Muscle of arm (tissue), 12 donors: ENCODE measurements around the gene OAF. TPM values are rescaled to one million over a fixed set of nuclear protein-coding genes. Genes with fewer than 3 reads are reported as not detected.
"Not testable (repeated sequence)": the region's sequence is repeated elsewhere in the genome, so short reads cannot be mapped to it uniquely, and the experiment has no call there.

Experiments used
- DNase-seq: peaks from one replicate; pipeline ENCODE4 v3.0.0-alpha.2; 2013
- polyA plus RNA-seq, 12 donors: library from polyadenylated mRNA; unstranded; fragments of 120-200 nt; gene quantifications; one replicate each; pipeline ENCODE4 v1.2.1, GENCODE V29; 2013; ENCODE audit not compliant: insufficient read length in 12 of 12

Gene OAF
- polyA plus RNA-seq, 12 donors: 32.8 to 63.8 (median 38.4) TPM; not detected in 1

GRCh38 chr11:120239713-120240640, 29.1 kb downstream of the OAF start, which contains the start of gene POU2F3:
Gene POU2F3 (plus strand): TSS chr11:120240140. CDS start chr11:120240344, 204 bp downstream.
- DNase-seq: no peak

GRCh38 chr11:120240866-120241265, 30.0 kb downstream of the OAF start:
- no peak for DNase-seq

DNA sequence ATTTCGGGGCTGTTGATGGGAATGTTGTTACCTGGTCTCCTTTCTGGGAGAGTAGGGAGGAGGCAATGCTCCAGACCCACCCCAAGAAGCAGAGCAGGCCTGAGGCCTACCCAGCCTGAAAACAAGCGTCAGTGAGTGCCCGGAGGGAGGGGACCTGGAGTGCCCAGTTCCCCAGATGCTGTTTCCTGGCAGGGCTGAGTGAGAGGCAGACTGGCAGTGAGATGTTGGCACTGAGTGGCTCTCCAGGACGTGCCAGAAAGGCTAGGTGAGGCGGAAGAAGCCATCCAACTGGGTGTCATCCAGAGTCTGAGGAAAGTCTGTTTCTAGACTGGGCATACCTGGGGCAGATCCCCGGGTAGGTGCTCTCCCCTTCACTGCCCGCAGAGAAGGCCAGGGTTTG, 30.4 kb downstream of the OAF start:
- no peak for DNase-seq

DNA sequence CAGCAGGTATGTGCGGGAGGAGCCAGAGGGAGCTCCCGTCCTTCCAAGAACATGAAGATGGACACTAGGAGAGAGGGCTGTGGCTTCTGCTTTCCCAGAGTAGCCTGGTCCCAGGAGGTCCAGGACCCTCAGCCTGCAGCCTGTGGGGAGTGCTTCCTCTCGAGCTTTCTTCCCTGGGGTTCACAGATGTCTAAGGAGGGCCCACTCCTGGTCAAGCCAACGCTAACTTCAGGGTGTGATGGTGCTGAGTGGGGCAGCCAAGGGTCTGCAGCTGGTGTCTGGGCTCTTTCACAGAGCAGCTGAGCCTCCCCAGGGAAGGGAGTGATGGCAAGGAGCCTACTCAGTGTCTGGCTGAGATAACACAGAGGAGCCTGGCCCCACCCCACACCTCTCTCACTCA, 32.4 kb downstream of the OAF start:
- DNase-seq: no peak

- DNase-seq: no peak
Measured at GRCh38 chr11:120244476-120245365, 33.9 kb downstream of the OAF start.

- no peak for DNase-seq
Measured at GRCh38 chr11:120245434-120245833, 34.6 kb downstream of the OAF start.

GRCh38 chr11:120248551-120249278, 37.9 kb downstream of the OAF start:
- DNase-seq: no peak

DNA sequence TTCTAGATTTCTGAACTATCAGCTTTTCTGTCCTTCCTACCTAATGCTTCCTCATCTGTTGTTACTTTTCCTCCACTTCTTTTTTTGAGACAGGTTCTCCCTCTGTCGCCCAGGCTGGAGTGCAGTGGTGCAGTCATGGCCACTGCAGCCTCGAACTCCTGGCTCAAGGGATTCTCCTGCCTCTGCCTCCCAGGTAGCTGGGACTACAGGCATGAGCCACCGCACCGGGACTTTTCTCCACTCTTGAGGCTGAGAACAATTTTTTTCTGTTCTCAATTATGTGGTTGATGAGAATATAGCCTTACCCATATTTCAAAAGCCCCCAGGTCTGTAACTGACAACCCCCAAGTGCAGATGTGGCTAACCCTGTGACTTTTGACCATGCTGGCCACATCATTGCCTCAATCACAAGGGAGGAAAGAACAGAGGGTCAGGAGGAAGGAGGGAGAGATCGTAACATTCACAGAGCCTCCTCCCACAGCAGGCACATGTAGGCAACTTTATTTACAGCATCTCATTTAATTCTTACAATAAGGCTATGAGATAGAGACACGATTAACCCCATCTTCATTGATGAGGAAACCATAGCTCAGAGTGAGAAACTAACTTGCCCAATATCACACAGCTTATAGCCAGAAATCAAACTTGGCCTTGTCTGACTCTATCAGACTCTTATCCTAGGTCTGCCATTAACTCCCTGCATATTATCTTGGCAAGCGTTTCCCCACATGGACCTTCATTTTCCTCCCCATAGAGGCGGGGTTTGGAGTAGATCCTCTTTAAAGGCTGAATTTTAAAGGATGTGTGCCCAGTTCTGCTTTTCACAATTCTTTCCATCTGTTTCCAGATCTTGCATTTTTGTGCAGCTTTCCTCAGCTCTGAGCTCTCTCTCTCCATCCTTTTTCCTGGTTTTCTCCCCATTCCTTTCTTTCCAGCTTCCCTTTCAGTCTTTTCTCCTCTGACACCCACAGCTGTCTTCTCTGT, 38.7 kb downstream of the OAF start:
- DNase-seq: peak; percentile 48

GRCh38 chr11:120253377-120253776, 42.5 kb downstream of the OAF start:
- DNase-seq: not testable (repeated sequence)

DNA sequence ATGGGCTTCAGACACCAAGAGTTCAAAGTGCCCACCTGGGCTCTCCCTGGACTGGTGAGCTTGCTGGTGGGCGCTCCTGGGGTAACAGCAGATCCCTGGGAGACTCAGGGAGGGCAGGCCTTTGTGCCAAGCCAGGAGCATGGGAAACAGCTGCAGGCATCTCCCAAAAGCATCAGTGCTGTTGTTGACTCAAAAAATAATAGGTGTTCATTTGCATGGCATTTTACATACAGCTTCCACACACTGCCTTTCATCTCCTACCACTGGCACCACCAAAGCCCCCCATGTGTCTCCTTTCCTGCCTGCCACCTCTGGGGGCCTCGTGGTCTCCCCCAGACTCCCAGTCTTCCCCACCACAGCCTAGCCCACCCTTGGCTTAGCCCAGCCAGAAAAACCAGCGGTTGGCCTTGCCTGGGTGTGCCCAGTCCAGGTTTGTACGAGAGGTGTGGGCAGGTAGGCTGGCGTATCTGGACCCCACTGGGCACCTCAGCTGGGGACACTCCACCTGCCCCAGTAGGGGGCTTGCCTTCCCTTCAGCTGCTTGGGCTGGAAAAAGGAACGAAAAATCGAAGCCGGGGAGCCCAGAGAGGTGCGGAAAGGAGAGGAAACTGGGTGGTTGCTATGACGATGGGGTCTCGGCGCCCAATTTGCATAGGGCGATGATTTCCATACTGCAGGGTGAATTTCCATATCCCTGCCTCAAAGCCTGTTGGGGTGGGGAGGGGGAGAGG, 44.1 kb downstream of the OAF start:
- DNase-seq: no peak

DNA sequence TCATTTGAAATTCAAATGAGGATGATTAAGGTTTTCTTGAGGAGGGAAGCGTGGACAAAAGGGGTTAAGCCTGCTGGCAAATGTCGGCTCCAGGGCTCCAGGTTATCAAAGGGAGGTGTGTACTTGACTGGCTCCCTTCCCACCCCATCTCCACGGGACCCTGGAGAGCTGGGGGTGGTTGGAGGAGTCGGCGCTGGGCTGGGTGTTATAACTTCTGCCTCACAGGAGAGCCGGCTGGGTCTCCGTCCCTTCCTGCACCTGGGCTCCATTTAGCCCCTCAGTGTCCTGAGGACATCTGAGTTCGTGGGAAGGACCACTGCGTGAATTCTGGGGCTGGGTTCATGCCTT, 44.7 kb downstream of the OAF start:
- no peak for DNase-seq

- DNase-seq: no peak
Measured at GRCh38 chr11:120256178-120256577, 45.3 kb downstream of the OAF start.

DNA sequence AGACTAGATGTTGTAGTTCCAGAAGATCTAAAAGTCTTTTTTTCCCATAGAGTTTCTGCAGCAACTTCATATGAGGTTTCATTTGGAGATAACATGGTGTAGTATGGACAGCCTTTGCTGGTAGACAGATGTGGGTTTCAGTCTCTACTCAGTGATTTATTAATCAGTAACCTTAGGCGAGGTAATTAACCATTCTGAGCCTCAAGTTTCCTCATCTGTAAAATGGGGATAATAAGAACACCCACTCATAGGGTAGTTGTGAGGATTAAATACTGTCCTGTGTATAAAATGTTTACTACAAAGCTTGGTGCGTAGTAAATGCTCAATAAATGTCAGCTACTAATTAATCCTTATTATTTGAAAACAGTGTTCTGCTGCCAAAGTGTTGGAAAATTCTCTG, 45.9 kb downstream of the OAF start:
- no peak for DNase-seq

DNA sequence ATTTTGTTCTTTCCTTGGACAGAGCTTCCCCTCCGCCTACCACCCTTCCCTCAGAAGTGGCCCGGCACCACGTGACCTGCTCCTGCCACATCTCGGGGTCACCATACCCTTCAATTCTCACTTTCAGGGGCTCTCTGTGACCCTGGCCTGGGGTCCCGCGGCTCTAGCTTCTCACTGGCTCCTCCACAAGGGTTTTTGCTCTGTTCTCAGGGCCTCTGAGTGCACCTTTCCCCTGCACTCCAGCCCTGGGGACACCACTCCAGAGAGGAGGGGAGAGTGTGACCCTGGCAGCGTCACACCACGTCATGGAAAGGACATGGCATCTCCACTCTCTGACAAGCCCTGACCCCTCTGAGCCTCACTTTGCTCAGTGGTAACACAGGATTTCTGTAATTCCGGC, 46.5 kb downstream of the OAF start:
- no peak for DNase-seq

DNA sequence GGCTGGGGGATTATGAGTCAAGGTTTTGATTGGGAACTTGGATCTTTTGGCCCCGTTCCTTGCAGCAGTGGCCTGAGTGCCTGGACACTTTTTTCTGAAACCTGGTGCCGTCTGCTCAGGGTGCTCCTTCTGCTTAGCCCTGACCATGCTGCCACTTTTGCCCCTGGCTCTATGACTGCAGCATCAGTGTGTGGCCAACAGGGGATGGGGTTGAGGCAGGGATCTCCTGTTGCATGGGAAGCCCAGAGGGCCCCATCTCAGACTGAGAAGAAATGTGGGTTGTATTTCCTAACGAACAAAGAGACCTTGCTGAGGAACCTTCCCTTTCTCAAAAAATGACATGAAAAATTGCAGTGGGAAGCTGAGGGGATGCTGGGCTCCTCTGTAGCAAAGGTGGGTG, 47.8 kb downstream of the OAF start:
- DNase-seq: no peak

DNA sequence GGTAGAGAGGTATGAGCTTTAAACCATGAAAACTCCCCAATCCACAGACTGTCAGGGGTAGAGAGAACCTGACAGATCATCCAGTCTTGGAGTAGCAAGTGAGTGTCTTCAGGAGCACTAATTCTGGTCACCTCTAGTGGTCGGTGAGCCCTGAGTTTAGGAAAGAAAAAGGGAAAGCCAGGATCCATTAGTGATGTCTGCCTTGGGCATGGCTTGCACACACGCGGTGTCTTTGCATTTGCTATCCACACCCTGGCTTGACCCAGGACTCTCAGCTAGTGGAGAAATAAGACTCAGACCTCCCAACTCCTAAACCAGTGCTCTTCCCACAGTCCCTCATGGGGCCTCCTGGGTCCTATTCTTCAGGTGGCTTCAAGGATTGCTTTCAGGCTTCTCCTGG, 48.4 kb downstream of the OAF start:
- DNase-seq: no peak

DNA sequence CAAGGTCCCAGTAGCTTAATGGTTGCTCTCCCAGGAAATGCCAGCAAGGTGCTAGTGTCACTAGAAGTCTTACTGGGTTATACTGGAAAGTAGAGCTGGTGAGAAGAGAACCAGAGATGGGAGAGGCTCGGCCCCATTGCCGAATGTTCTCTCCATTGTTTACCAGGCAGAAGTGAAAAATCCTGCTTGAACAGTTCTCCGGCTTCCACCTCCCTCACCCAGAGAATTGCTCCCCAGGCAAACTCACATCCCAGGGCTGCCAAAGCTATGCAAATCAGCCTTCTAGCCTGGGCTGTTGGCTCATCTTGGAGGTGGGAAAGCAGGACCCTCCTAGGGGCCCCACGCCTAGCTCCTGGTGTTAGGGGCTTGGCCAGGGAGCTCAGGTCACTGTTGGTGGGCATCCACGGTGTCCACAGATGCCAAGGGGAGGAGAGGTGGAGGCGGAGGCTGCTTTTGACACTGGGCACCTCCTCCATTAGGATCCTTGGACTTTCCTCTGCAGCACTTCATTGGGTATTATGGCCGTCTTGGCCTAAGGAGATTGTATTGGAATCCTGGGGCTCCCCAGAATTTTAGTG, 49.2 kb downstream of the OAF start:
- DNase-seq: no peak

DNA sequence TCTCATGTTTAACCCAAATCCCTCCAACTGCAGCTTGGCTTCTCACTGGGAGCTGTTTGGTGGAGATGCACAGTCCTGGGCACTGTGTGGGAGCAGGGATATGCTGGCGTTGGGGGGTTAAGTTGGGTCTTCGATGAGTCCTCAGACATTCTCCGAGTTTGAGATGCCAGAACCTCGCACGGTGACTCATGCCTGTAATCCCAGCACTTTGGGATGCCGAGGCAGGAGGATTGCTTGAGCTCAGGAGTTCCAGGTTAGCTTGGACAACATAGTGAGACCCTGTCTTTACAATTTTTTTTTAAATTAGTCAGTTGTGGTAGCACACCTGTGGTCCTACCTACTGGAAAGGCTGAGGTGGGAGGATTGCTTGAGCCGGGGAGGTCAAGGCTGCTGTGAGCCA, 49.8 kb downstream of the OAF start:
- no peak for DNase-seq

GRCh38 chr11:120261321-120261720, 50.5 kb downstream of the OAF start:
- no peak for DNase-seq

DNA sequence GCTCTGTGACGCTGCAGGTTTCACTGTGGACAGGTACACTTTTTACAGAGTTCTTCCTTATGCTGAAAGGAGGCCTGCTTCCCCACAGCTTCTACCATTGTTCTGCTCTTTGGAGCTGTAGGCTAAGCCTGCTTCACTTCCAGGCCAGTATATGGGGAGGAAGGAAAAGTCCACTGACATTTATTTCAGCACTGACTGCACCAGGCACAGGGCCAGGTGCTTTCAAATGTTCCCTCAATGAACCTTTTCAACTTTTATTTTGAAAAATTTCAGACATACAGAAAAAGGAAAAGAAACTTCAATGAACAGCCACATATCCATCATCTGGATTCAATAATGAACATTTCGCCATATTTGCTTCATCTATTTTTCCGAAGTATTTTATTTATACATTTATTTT, 51.1 kb downstream of the OAF start:
- peak; percentile 39 for DNase-seq
